Neural cell (in vitro differentiated cells): Measurements from ENCODE around the gene PHYHIPL. TPM values are rescaled to one million over a fixed set of nuclear protein-coding genes. Genes with fewer than 3 reads are reported as not detected.

Experiments used
- H2AFZ ChIP-seq: fragments of 200-600, 300-800 bp; sonication (generic), shearing (Covaris generic); 2 replicates; pipeline ENCODE4 v1.6.0; 2014; ENCODE audit warnings: low read depth, mild to moderate bottlenecking, antibody characterized with exemption, low read length, moderate library complexity
- H3F3A ChIP-seq: fragments of 200-600 bp; shearing (Covaris generic); 2 replicates; pipeline ENCODE4 v1.6.1; 2016; ENCODE audit warnings: mild to moderate bottlenecking, moderate library complexity, mixed read lengths, antibody characterized with exemption, low read length; ENCODE audit not compliant: insufficient read depth, poor library complexity, severe bottlenecking
- H3K27ac ChIP-seq: fragments of 200-600, 300-800 bp; sonication (generic), shearing (Covaris generic); 2 replicates; pipeline ENCODE4 v1.5.1; 2014; ENCODE audit warnings: mild to moderate bottlenecking, low read length, moderate library complexity
- H3K27me3 ChIP-seq: fragments of 300-800, 200-600 bp; sonication (generic), shearing (Covaris generic); 2 replicates; pipeline ENCODE4 v1.6.0; 2014; ENCODE audit warnings: mild to moderate bottlenecking, low read depth, low read length, moderate library complexity; ENCODE audit not compliant: insufficient read depth
- H3K36me3 ChIP-seq: fragments of 300-800, 200-600 bp; sonication (generic), shearing (Covaris generic); 2 replicates; pipeline ENCODE4 v1.5.1; 2014; ENCODE audit warnings: mild to moderate bottlenecking, antibody characterized with exemption, low read length, moderate library complexity; ENCODE audit not compliant: insufficient read depth
- H3K4me2 ChIP-seq: fragments of 300-800, 200-600 bp; sonication (generic), shearing (Covaris generic); 2 replicates; pipeline ENCODE4 v1.6.0; 2014; ENCODE audit warnings: mild to moderate bottlenecking, low read length
- H3K4me3 ChIP-seq: fragments of 300-800, 200-600 bp; sonication (generic), shearing (Covaris generic); 2 replicates; pipeline ENCODE4 v1.5.1; 2014; ENCODE audit warnings: mild to moderate bottlenecking, low read length, moderate library complexity
- H3K79me2 ChIP-seq: fragments of 200-600 bp; shearing (Covaris generic); replicated peaks from 2 replicates; pipeline ENCODE4 v1.6.0; 2014; ENCODE audit warnings: mild to moderate bottlenecking, low read length, moderate library complexity; ENCODE audit not compliant: insufficient read depth
- H3K9ac ChIP-seq: fragments of 300-800, 200-600 bp; sonication (generic), shearing (Covaris generic); 2 replicates; pipeline ENCODE4 v1.6.1; 2016; ENCODE audit warnings: mild to moderate bottlenecking, low read length, mixed read lengths
- H3K9me2 ChIP-seq: fragments of 200-600 bp; shearing (Covaris generic); 2 replicates; pipeline ENCODE4 v1.6.1; 2016; ENCODE audit warnings: mild to moderate bottlenecking, low read length, mixed read lengths; ENCODE audit not compliant: insufficient read depth
- H3K9me3 ChIP-seq: fragments of 200-600, 300-800 bp; sonication (generic), shearing (Covaris generic); 2 replicates; pipeline ENCODE4 v1.6.1; 2016; ENCODE audit warnings: mild to moderate bottlenecking, mixed run types, low read length, moderate library complexity, mixed read lengths
- H4K20me1 ChIP-seq: fragments of 200-600 bp; shearing (Covaris generic); 2 replicates; pipeline ENCODE4 v1.6.1; 2016; ENCODE audit warnings: mild to moderate bottlenecking, mixed run types; ENCODE audit not compliant: insufficient read depth
- CTCF ChIP-seq: fragments of 450-650 bp; IDR thresholded peaks from 2 replicates; pipeline ENCODE4 v1.5.1; 2014; ENCODE audit warnings: antibody characterized with exemption, mild to moderate bottlenecking, moderate library complexity; ENCODE audit not compliant: poor library complexity, severe bottlenecking
- EP300 ChIP-seq: fragments of 450-650 bp; conservative IDR thresholded peaks from 2 replicates; pipeline ENCODE4 v1.6.1; 2014; ENCODE audit warnings: antibody characterized with exemption, mild to moderate bottlenecking, moderate library complexity; ENCODE audit not compliant: poor library complexity, severe bottlenecking
- EZH2 ChIP-seq: fragments of 200-600, 300-800 bp; shearing (Covaris generic), sonication (generic); IDR thresholded peaks from 2 replicates; pipeline ENCODE4 v1.6.1; 2014; ENCODE audit warnings: antibody characterized with exemption, low read length, borderline replicate concordance, mild to moderate bottlenecking; ENCODE audit not compliant: insufficient read depth, poor library complexity, severe bottlenecking
- MXI1 ChIP-seq: fragments of 450-650 bp; conservative IDR thresholded peaks from 2 replicates; pipeline ENCODE4 v1.6.1; 2014; ENCODE audit warnings: antibody characterized with exemption, mild to moderate bottlenecking; ENCODE audit not compliant: poor library complexity, severe bottlenecking
- POLR2AphosphoS5 ChIP-seq: IDR thresholded peaks from 2 replicates; pipeline ENCODE4 v1.6.1; 2012
- RAD21 ChIP-seq: fragments of 450-650 bp; conservative IDR thresholded peaks from 2 replicates; pipeline ENCODE4 v1.6.1; 2014; ENCODE audit warnings: antibody characterized with exemption, mild to moderate bottlenecking, moderate library complexity
- REST ChIP-seq: IDR thresholded peaks from 2 replicates; pipeline ENCODE4 v1.6.1; 2012; ENCODE audit warnings: borderline replicate concordance
- SMC3 ChIP-seq: fragments of 450-650 bp; conservative IDR thresholded peaks from 2 replicates; pipeline ENCODE4 v1.6.1; 2014; ENCODE audit warnings: antibody characterized with exemption, mild to moderate bottlenecking, moderate library complexity; ENCODE audit not compliant: poor library complexity
- TAF1 ChIP-seq: IDR thresholded peaks from 2 replicates; pipeline ENCODE4 v1.6.1; 2012; ENCODE audit warnings: low read depth
- polyA plus RNA-seq: library from polyadenylated mRNA; depleted of rRNA; stranded (reverse); fragments of >200 nt; gene quantifications from 2 replicates; pipeline ENCODE4 v1.2.3, GENCODE V29; 2014

PHYHIPL gene
- polyA plus RNA-seq, 1 donor from 2014 or later, result 33.9 TPM

DNA sequence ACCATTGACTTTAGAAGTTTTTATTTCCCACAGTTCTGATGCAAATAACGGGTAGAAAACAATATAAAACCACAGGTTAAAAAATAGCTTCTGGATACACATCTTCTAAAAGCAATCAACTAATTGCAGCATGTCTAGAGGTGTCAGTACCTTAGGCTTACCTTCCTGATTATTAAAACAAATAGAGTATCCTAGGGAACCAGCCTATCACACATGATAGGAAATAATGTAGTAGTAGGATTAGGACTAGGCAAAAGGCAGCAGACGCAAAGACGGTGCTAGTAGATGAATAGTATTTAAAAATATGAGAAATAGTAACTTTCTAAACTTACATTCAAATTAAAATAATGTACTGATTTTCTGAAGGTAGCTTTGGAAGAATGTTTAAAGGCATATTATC, 41.7 kb upstream of the PHYHIPL start:
- H3K36me3 ChIP-seq, result no peaks in the 10 kb centered on the region
- no peaks in the 10 kb centered on the region for H3K27me3 ChIP-seq
- no peaks in the 10 kb centered on the region for H3K9me3 ChIP-seq
- H3K9me2 ChIP-seq, result no peaks in the 10 kb centered on the region
- TF ChIP-seq CTCF (no peak), TAF1 (no peak), EZH2 (no peak)
- H3K27ac ChIP-seq, result no peak overlapping the region
- no peak overlapping the region for H3K9ac ChIP-seq
- no peaks in the 10 kb centered on the region for H4K20me1 ChIP-seq
- H3K79me2 ChIP-seq, result no peaks in the 10 kb centered on the region
- no peaks in the 10 kb centered on the region for H3F3A ChIP-seq
- H3K4me3 ChIP-seq, result no peak overlapping the region
- H3K4me2 ChIP-seq, result no peak overlapping the region
- H2AFZ ChIP-seq, result no peak overlapping the region

DNA sequence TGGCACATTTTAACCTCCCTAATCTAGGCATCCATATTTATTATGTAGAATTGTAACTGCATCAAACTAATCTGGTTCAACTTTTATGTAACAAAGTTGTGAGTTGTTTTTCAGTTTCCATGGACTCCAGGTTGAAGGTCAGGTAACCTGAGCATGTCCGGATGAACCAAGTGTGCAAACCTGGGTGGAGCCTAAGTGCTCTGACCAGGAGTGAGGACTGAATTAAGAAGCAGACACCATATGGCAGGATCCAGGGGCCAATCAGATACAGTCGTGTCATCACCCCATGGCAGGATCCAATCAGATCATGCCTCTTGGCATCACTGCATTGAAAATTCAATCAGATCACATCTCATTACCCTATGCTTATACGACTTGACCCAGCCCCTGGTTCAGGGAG, 41.2 kb upstream of the PHYHIPL start:
- H3K4me2 ChIP-seq, result no peak overlapping the region
- no peaks in the 10 kb centered on the region for H3K79me2 ChIP-seq
- no peaks in the 10 kb centered on the region for H3K27me3 ChIP-seq

More for the DNA sequence above, 41.2 kb upstream of the PHYHIPL start:
- no peak overlapping the region for H3K4me3 ChIP-seq
- TF ChIP-seq SMC3, result no peak
- no peak for TF ChIP-seq RAD21
- TF ChIP-seq TAF1, result no peak
- no peak for TF ChIP-seq POLR2AphosphoS5
- no peak for TF ChIP-seq REST
- no peak for TF ChIP-seq EP300
- no peak for TF ChIP-seq MXI1
- TF ChIP-seq EZH2, result no peak
- TF ChIP-seq CTCF, result no peak
- no peaks in the 10 kb centered on the region for H3K9me2 ChIP-seq
- no peak overlapping the region for H3K27ac ChIP-seq
- H3F3A ChIP-seq, result no peaks in the 10 kb centered on the region
- no peak overlapping the region for H2AFZ ChIP-seq
- H3K9me3 ChIP-seq, result no peaks in the 10 kb centered on the region
- H4K20me1 ChIP-seq, result no peaks in the 10 kb centered on the region
- no peak overlapping the region for H3K9ac ChIP-seq
- no peaks in the 10 kb centered on the region for H3K36me3 ChIP-seq
